ENCODE measurements around the gene TMEM109.

- TF ChIP-seq POLR2AphosphoS5 (IDR thresholded peaks at IDR 0.05) (no peak), POLR2A (IDR thresholded peaks at IDR 0.05) (no peak), EP300 (IDR thresholded peaks at IDR 0.05; ENCODE audit: low read depth) (no peak)
- TF ChIP-seq, protein P1, sequence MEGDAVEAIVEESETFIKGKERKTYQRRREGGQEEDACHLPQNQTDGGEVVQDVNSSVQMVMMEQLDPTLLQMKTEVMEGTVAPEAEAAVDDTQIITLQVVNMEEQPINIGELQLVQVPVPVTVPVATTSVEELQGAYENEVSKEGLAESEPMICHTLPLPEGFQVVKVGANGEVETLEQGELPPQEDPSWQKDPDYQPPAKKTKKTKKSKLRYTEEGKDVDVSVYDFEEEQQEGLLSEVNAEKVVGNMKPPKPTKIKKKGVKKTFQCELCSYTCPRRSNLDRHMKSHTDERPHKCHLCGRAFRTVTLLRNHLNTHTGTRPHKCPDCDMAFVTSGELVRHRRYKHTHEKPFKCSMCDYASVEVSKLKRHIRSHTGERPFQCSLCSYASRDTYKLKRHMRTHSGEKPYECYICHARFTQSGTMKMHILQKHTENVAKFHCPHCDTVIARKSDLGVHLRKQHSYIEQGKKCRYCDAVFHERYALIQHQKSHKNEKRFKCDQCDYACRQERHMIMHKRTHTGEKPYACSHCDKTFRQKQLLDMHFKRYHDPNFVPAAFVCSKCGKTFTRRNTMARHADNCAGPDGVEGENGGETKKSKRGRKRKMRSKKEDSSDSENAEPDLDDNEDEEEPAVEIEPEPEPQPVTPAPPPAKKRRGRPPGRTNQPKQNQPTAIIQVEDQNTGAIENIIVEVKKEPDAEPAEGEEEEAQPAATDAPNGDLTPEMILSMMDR (IDR thresholded peaks at IDR 0.05), result peak; percentile 31 to 65 (median 56)
Measured at GRCh38 chr11:60887556-60887955, 26.4 kb upstream of the TMEM109 start.
